Activated gamma-delta T cell (primary cell): ENCODE data around the gene SLC6A5.

ENCODE experiments used
- DNase-seq: peaks from one replicate; lab custom pipeline; 2025; lab: John Stamatoyannopoulos, UW

Gene SLC6A5

GRCh38 chr11:20668844-20669819 lies 69.7 kb downstream of the SLC6A5 start, which contains the start of gene NELL1:
TSS of gene NELL1 (plus strand) at chr11:20669586.
- no peak for DNase-seq

GRCh38 chr11:20669820-20670684 lies 70.6 kb downstream of the SLC6A5 start:
- DNase-seq, result no peak

- DNase-seq, result no peak
Observed at GRCh38 chr11:20670932-20671403, 71.6 kb downstream of the SLC6A5 start.

- no peak for DNase-seq
Observed at GRCh38 chr11:20671856-20672546, 72.6 kb downstream of the SLC6A5 start.

- DNase-seq, result no peak
Observed at GRCh38 chr11:20672575-20672974, 73.2 kb downstream of the SLC6A5 start.

- no peak for DNase-seq
Observed at GRCh38 chr11:20676658-20677057, 77.2 kb downstream of the SLC6A5 start.

- no peak for DNase-seq
Observed at GRCh38 chr11:20688761-20689160, 89.4 kb downstream of the SLC6A5 start.

GRCh38 chr11:20707876-20708275 lies 108.5 kb downstream of the SLC6A5 start:
- no peak for DNase-seq
